Fibroblast of lung (primary cell): Measurements from ENCODE around the gene FREM1.

ENCODE experiments used
- CTCF ChIP-seq, 2 donors: IDR thresholded peaks in 1 of 2; conservative IDR thresholded peaks in 1 of 2; 1 replicate in 1 of 2; 2 replicates in 1 of 2; pipeline ENCODE4 v1.5.1; 2011 to 2012; ENCODE audit warnings: low read length in 2 of 2, control low read depth in 1 of 2, inconsistent platforms in 1 of 2, low read depth in 1 of 2, mild to moderate bottlenecking in 1 of 2
- EZH2 ChIP-seq: IDR thresholded peaks from 2 replicates; pipeline ENCODE4 v1.5.1; 2012; ENCODE audit warnings: low read length, control low read depth, mild to moderate bottlenecking; ENCODE audit errors: missing control alignments

DNA sequence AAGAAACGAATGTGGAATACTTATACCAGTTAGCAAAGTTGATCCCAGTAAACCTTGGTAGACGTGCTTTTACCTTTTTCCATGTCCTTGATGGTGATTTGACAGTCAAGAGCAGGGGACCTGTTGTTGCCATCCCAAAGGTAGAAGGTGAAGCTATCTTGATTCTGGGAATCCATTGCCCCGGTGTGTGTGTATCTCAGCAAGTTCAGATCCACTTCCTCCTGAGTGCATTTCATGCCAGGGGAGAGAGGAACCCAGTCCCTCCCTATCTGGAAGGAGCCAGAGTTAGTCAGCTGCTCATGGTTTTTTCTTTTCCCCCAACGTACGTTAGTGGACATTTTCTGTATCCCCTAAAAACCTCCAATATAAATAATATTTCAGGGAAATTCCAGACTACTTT lies 121.4 kb downstream of the FREM1 start:
- TF ChIP-seq CTCF (conservative IDR thresholded peaks at IDR 0.05 in 1 of 2, IDR thresholded peaks at IDR 0.05 in 1 of 2; ENCODE audit: low read depth in 1 of 2, low read length in 2 of 2) (no peak), EZH2 (no peak)
